Body of pancreas (tissue), 4 donors: Measurements from ENCODE around the gene ADGRB3. TPM values are rescaled to one million over a fixed set of nuclear protein-coding genes. Genes with fewer than 3 reads are reported as not detected.

ENCODE experiments used
- ATAC-seq: fragments of 150-250 bp; one replicate; pipeline ENCODE4 v1.9.1; 2016
- DNase-seq, 4 donors: peaks; one replicate each; pipeline ENCODE4 v3.0.0-alpha.2; 2019
- H3K27ac ChIP-seq, 4 donors: fragments of 200-600 bp; sonication (generic); 1 replicate in 3 of 4; 2 replicates in 1 of 4; pipeline versions ENCODE4 v1.5.1 to v1.6.1; 2016 to 2019; ENCODE audit warnings: mild to moderate bottlenecking in 1 of 4, mixed read lengths in 1 of 4, moderate library complexity in 1 of 4
- H3K27me3 ChIP-seq, 2 donors: fragments of 200-600 bp; sonication (generic); one replicate each; pipeline ENCODE4 v1.6.0; 2016; ENCODE audit warnings: mild to moderate bottlenecking in 1 of 2
- H3K36me3 ChIP-seq, 2 donors: fragments of 200-600 bp; sonication (generic); replicated peaks in 1 of 2; 2 replicates each; pipeline ENCODE4 v1.5.1; 2016; ENCODE audit warnings: low read depth in 2 of 2; ENCODE audit not compliant: insufficient read depth in 1 of 2
- H3K4me1 ChIP-seq: fragments of 200-600 bp; sonication (generic); one replicate; pipeline ENCODE4 v1.6.0; 2016
- H3K4me3 ChIP-seq, 2 donors: fragments of 200-600 bp; sonication (generic); 1 replicate in 1 of 2; 2 replicates in 1 of 2; pipeline ENCODE4 v1.5.1; 2016 to 2019
- H3K9me3 ChIP-seq, 3 donors: fragments of 200-600 bp; sonication (generic); 1 replicate in 2 of 3; 2 replicates in 1 of 3; pipeline ENCODE4 v1.5.1; 2016
- POLR2A ChIP-seq, 3 donors: fragments of 450-650 bp; IDR thresholded peaks; one replicate each; pipeline ENCODE4 v1.6.1; 2016; ENCODE audit warnings: antibody characterized with exemption in 3 of 3, mild to moderate bottlenecking in 2 of 3
- WGBS, 2 donors: methylation state at CpG; one replicate each; pipeline ENCODE4 v1.1.5; 2017; 5-methylcytosine and 5-hydroxymethylcytosine counted together
- intact Hi-C: fragments of 100-400 bp; cut with DNase I; formaldehyde crosslinking; loops from one replicate; pipeline ENCODE4 v1.15.1; 2023
- total RNA-seq, 2 donors: library from RNA; depleted of rRNA; stranded (reverse); fragments of >200 nt; gene quantifications; one replicate each; pipeline ENCODE4 v1.1.0, GENCODE V29; 2016
- TF ChIP-seq, protein P1 (sequence below), 7 experiments: fragments of 450-650 bp in 4 of 7; fragments of 200-600 bp in 3 of 7; sonication (generic) in 3 of 7; IDR thresholded peaks; one replicate each; pipeline ENCODE4 v1.5.1; 2016 to 2019; ENCODE audit warnings: antibody characterized with exemption in 7 of 7

The ADGRB3 gene
- total RNA-seq, 2 donors from 2014 or later: under 0.01 to 1.3 TPM

DNA sequence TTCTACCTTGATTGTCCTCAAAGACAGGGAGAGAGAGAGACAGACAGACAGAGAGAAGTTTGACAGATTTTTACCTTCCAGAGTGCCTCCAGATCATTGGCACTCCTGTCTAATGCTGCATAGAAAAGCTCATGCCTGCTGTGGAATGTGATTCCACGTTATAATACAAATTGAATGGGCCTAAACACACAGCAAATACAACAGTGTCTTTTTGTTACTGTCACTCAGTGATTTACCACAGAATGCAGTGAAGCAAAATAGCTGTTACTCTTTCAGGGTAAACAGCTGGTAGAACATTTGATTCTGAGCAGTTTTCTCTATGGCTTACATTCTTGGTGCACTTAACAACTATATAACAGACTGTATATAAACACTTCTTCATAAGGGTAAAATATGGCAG is 603.0 kb downstream of the ADGRB3 start:
- DNase-seq (no peak), ATAC-seq (no peak)
- Histone ChIP-seq H3K36me3 (no peaks in the 10 kb centered on the region), H3K9me3 (no peaks in the 10 kb centered on the region), H3K27ac (no peak overlapping the region), H3K4me1 (no peaks in the 10 kb centered on the region), H3K4me3 (no peak overlapping the region), H3K27me3 (no peaks in the 10 kb centered on the region)
- no peak for TF ChIP-seq POLR2A (IDR thresholded peaks at IDR 0.05)
- TF ChIP-seq, protein P1, sequence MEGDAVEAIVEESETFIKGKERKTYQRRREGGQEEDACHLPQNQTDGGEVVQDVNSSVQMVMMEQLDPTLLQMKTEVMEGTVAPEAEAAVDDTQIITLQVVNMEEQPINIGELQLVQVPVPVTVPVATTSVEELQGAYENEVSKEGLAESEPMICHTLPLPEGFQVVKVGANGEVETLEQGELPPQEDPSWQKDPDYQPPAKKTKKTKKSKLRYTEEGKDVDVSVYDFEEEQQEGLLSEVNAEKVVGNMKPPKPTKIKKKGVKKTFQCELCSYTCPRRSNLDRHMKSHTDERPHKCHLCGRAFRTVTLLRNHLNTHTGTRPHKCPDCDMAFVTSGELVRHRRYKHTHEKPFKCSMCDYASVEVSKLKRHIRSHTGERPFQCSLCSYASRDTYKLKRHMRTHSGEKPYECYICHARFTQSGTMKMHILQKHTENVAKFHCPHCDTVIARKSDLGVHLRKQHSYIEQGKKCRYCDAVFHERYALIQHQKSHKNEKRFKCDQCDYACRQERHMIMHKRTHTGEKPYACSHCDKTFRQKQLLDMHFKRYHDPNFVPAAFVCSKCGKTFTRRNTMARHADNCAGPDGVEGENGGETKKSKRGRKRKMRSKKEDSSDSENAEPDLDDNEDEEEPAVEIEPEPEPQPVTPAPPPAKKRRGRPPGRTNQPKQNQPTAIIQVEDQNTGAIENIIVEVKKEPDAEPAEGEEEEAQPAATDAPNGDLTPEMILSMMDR (IDR thresholded peaks at IDR 0.05): no peak
- intact Hi-C loops: no loop called here
- WGBS, 2 donors: 8 to 18% methylated on average over 1 of the region's 1 CpG

DNA sequence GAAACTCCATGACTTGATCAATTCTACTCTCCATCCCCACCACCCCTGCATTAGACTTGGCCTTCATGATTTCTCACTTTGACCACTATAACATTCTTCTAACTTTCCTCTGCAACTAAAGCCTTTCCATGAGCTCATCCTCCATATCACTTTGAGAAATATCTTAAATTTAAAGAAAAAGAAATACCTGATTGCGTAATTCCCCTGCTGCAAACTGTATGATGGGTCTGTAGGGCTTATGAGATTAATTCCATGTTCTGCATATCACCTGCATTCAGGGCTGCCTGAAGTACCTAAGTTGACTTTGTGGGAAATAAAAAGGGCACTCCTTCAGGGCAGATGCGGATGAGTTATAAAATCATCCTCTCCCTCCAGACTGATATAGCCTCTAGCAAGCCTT is 611.9 kb downstream of the ADGRB3 start:
- H3K9me3 ChIP-seq: no peaks in the 10 kb centered on the region
- no peaks in the 10 kb centered on the region for H3K36me3 ChIP-seq
- H3K4me3 ChIP-seq: no peak overlapping the region
- H3K27ac ChIP-seq: no peak overlapping the region
- H3K27me3 ChIP-seq: no peaks in the 10 kb centered on the region
- ATAC-seq: no peak
- TF ChIP-seq, protein P1 (IDR thresholded peaks at IDR 0.05): no peak
- no peak for TF ChIP-seq POLR2A (IDR thresholded peaks at IDR 0.05)
- WGBS, 2 donors: 72 to 75% methylated on average over 2 of the region's 2 CpGs
- H3K4me1 ChIP-seq: no peaks in the 10 kb centered on the region
- intact Hi-C loops: no loop called here
- no peak for DNase-seq

DNA sequence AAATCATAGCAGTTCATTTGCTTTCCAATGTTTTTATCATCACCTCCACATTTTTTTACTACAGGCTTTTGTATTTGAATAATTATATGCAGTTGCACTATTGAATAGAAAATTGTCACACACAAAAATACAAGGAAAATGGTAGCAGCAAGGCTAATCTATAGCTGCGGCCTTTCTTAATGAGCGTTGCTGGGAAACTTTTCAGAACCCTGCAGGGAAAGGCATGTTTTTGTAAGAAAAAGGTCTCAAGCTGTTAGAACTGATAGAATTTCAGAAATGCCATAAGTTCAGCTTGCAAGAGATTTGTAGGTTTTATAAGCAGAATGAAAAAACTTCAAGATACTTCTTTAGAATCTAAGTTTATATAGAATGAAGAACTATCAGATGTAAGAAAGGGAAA is 625.9 kb downstream of the ADGRB3 start:
- ATAC-seq: no peak
- Histone ChIP-seq H3K27me3 (peaks cover 0 to 3% of the 10 kb centered on the region in 2 donors), H3K4me1 (no peaks in the 10 kb centered on the region), H3K36me3 (no peaks in the 10 kb centered on the region), H3K4me3 (no peak overlapping the region), H3K9me3 (no peaks in the 10 kb centered on the region), H3K27ac (no peak overlapping the region)
- TF ChIP-seq POLR2A (IDR thresholded peaks at IDR 0.05): no peak
- TF ChIP-seq, protein P1 (IDR thresholded peaks at IDR 0.05): no peak
- 41 to 87% methylated on average over 2 of the region's 2 CpGs for WGBS, 2 donors
- intact Hi-C loops: no loop called here
- no peak for DNase-seq

DNA sequence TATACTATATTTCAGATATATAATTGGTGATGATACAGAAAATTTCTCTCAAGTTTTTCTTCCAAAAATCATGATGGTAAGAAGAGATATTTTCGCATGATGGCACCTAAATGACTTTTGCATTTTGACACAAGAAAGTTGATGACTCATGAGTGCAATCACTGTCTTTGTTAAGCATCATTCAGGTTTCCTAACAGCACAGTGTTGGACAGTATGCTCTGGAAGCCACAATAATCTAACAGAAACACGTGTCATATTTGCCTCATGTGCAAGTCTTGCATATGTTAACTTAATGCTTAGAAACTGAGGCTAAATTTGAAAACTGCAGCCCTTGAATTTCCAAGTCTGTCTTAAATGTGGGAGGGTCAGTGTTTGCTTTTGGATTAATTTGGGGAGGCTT is 628.2 kb downstream of the ADGRB3 start:
- Histone ChIP-seq H3K4me1 (no peaks in the 10 kb centered on the region), H3K9me3 (no peaks in the 10 kb centered on the region), H3K4me3 (no peak overlapping the region), H3K27me3 (peaks cover 0 to 3% of the 10 kb centered on the region in 2 donors), H3K27ac (no peak overlapping the region), H3K36me3 (no peaks in the 10 kb centered on the region)
- 56% methylated on average over 2 of the region's 2 CpGs for WGBS, 2 donors
- intact Hi-C loops: no loop called here
- no peak for DNase-seq
- TF ChIP-seq, protein P1 (IDR thresholded peaks at IDR 0.05): no peak
- no peak for TF ChIP-seq POLR2A (IDR thresholded peaks at IDR 0.05)
- ATAC-seq: no peak

DNA sequence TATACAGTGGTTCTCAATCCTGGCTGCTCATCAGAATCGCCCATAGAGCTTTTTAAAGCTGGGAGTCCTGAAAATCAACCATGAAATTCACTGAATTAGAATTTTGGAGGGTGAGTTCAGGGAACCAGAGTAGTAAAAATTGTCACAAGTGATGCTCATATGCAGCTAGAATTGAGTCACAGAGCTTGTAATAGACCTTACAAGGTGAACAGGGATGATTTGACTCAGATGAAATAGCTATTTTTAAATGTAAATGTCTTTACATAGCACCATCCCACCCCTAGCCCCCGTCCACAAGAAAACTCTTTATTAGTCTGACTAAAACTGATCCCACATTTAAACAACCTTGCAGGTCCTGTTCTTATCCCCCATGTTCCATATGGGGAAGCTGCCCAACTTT is 630.0 kb downstream of the ADGRB3 start:
- TF ChIP-seq, protein P1 (IDR thresholded peaks at IDR 0.05): no peak
- TF ChIP-seq POLR2A (IDR thresholded peaks at IDR 0.05): no peak
- ATAC-seq: no peak
- WGBS, 2 donors: 21 to 26% methylated on average over 2 of the region's 2 CpGs
- H3K9me3 ChIP-seq: no peaks in the 10 kb centered on the region
- H3K27ac ChIP-seq: no peak overlapping the region
- intact Hi-C loops: no loop called here
- H3K4me3 ChIP-seq: no peak overlapping the region
- H3K36me3 ChIP-seq: no peaks in the 10 kb centered on the region
- DNase-seq: no peak
- H3K4me1 ChIP-seq: no peaks in the 10 kb centered on the region
- H3K27me3 ChIP-seq: no peaks in the 10 kb centered on the region
